GM19238 (cell line): ENCODE data around the gene MTA3.

Source experiments
- DNase-seq: peaks from one replicate; pipeline ENCODE4 v3.0.0; 2011; ENCODE audit warnings: low spot score; ENCODE audit not compliant: insufficient read length

Gene MTA3

GRCh38 chr2:42802150-42802549, 233.7 kb downstream of the MTA3 start:
- no peak for DNase-seq

DNA sequence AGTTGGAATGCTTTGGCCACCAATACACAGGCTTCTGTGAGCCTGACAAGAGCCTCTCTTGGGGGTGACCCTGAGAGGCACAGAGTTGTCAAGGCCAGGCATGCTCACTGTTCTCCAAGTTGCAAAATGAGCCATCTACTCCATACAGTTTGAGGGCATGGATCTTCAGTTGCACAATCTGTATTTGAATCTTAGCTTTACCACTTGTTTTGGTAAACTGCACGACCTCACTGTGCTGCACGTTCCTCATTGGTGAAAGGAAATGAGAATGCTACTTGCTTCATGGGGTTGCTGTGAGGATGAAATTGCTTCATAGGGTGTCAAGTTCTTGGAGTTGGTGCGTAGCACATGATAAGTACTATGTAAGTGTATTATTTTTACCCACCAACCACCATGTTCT, 235.9 kb downstream of the MTA3 start:
- no peak for DNase-seq

DNA sequence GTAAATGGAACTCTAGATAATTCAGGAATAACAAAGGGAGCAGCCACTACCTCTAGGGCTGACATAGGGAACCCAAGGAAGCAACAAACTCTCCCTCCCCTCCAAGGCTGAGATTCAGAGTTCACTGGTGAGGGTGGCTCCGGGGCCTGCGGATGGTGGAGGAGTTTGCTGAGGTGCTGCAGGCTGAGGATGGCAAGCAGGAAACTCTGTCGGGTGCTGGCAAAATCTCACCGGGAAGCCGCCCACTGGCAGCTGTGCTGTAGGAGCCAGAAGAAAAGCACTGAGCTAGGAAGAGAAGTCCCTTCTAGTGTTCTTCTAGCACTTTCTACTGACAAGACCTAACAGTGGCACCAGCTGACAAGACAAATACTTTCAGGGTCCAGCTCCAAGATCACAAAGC, 236.5 kb downstream of the MTA3 start:
- DNase-seq = no peak
